Stimulated activated naive CD8-positive, alpha-beta T cell treated with anti-CD3 and anti-CD28 coated beads, Interleukin-15, Interleukin-2, amounts not matched to agents 100 U/mL and 50 U/mL, for 24 hours (primary cell): ENCODE measurements around the gene GUCD1.

Source experiments
- ATAC-seq: fragments of 150-1000 bp; cut with Tn5 transposase; one replicate; pipeline ENCODE4 v1.10.0; 2021
- DNase-seq: peaks from one replicate; pipeline ENCODE4 v3.0.0; 2021

The GUCD1 gene

GRCh38 chr22:24503137-24503842 lies 51.6 kb downstream of the GUCD1 start:
- ATAC-seq = peak; percentile 87
- DNase-seq = peak; percentile 78

GRCh38 chr22:24502541-24502940 lies 52.4 kb downstream of the GUCD1 start:
- DNase-seq = no peak
- ATAC-seq = no peak

GRCh38 chr22:24502034-24502433 lies 52.9 kb downstream of the GUCD1 start:
- DNase-seq = no peak
- ATAC-seq = no peak

- DNase-seq = no peak
- ATAC-seq = no peak
Measured at GRCh38 chr22:24501301-24502005, 53.5 kb downstream of the GUCD1 start.

- DNase-seq (no peak), ATAC-seq (no peak)
Measured at GRCh38 chr22:24500277-24500820, 54.6 kb downstream of the GUCD1 start.

GRCh38 chr22:24499706-24500276 lies 55.1 kb downstream of the GUCD1 start:
- no peak for DNase-seq
- no peak for ATAC-seq

GRCh38 chr22:24498824-24499223 lies 56.1 kb downstream of the GUCD1 start:
- ATAC-seq = no peak
- DNase-seq = no peak

- no peak for DNase-seq
- peak; percentile 20 for ATAC-seq
Measured at GRCh38 chr22:24497841-24498258, 57.1 kb downstream of the GUCD1 start.

- no peak for DNase-seq
- ATAC-seq = no peak
Measured at GRCh38 chr22:24496661-24497060, 58.3 kb downstream of the GUCD1 start.

GRCh38 chr22:24496234-24496633 lies 58.7 kb downstream of the GUCD1 start:
- DNase-seq (no peak), ATAC-seq (no peak)

GRCh38 chr22:24495365-24495675 lies 59.6 kb downstream of the GUCD1 start:
- ATAC-seq = no peak

GRCh38 chr22:24494528-24495364 lies 60.2 kb downstream of the GUCD1 start, which contains the start of gene UPB1:
TSS of gene UPB1 (plus strand) at chr22:24495332. CDS start at chr22:24495404, 72 bp downstream.
- ATAC-seq (no peak), DNase-seq (no peak)

More at GRCh38 chr22:24495365-24495675, 59.6 kb downstream of the GUCD1 start:
- no peak for DNase-seq

GRCh38 chr22:24494167-24494527 lies 60.8 kb downstream of the GUCD1 start:
- ATAC-seq (no peak), DNase-seq (no peak)

- ATAC-seq (no peak), DNase-seq (no peak)
Measured at GRCh38 chr22:24492391-24492790, 62.5 kb downstream of the GUCD1 start.
